Gastroesophageal sphincter (tissue), 4 donors: ENCODE measurements around the gene RTN1. TPM values are rescaled to one million over a fixed set of nuclear protein-coding genes. Genes with fewer than 3 reads are reported as not detected.

Source experiments
- ATAC-seq: fragments of 150-250 bp; one replicate; pipeline ENCODE4 v1.9.1; 2016; ENCODE audit warnings: mild to moderate bottlenecking, moderate library complexity
- H3K27ac ChIP-seq, 4 donors: fragments of 200-600 bp; sonication (generic) in 3 of 4; 1 replicate in 3 of 4; 2 replicates in 1 of 4; pipeline ENCODE4 v1.5.1; 2016 to 2019
- H3K27me3 ChIP-seq: fragments of 200-600 bp; sonication (generic); one replicate; pipeline ENCODE4 v1.5.1; 2019
- H3K36me3 ChIP-seq, 2 donors: fragments of 200-600 bp; sonication (generic); one replicate each; pipeline ENCODE4 v1.5.1; 2019; ENCODE audit warnings: control low read depth in 1 of 2
- H3K4me1 ChIP-seq, 3 donors: fragments of 200-600 bp; sonication (generic); 1 replicate in 2 of 3; 2 replicates in 1 of 3; pipeline ENCODE4 v1.5.1; 2016 to 2019; ENCODE audit warnings: control low read depth in 2 of 3
- H3K4me3 ChIP-seq, 2 donors: fragments of 200-600 bp; sonication (generic); one replicate each; pipeline ENCODE4 v1.5.1; 2019; ENCODE audit warnings: mild to moderate bottlenecking in 1 of 2, moderate library complexity in 1 of 2
- H3K9me3 ChIP-seq, 3 donors: fragments of 200-600 bp; sonication (generic); one replicate each; pipeline ENCODE4 v1.5.1; 2017 to 2019; ENCODE audit warnings: control low read depth in 2 of 3
- EP300 ChIP-seq: sonication (generic); formaldehyde crosslinking; IDR thresholded peaks from one replicate; pipeline ENCODE4 v1.6.1; 2017; ENCODE audit warnings: antibody characterized with exemption, mild to moderate bottlenecking
- POLR2A ChIP-seq, 2 donors: fragments of 450-650 bp; IDR thresholded peaks; one replicate each; pipeline ENCODE4 v1.6.1; 2017; ENCODE audit warnings: antibody characterized with exemption in 2 of 2, mild to moderate bottlenecking in 2 of 2, moderate library complexity in 1 of 2
- POLR2AphosphoS5 ChIP-seq: sonication (generic); formaldehyde crosslinking; IDR thresholded peaks from one replicate; pipeline ENCODE4 v1.6.1; 2017; ENCODE audit warnings: antibody characterized with exemption
- WGBS, 2 donors: methylation state at CpG; one replicate each; pipeline ENCODE4 v1.1.5; 2018; ENCODE audit warnings: low coverage in 1 of 2; 5-methylcytosine and 5-hydroxymethylcytosine counted together
- total RNA-seq, 4 donors: library from RNA; depleted of rRNA; stranded (reverse); fragments of >200 nt; gene quantifications; one replicate each; pipeline ENCODE4 v1.1.0, GENCODE V29; 2016
- TF ChIP-seq, protein P1 (sequence below), 4 experiments: fragments of 200-600 bp in 2 of 4; fragments of 450-650 bp in 2 of 4; sonication (generic) in 1 of 4; IDR thresholded peaks; one replicate each; pipeline ENCODE4 v1.5.1; 2017 to 2019; ENCODE audit warnings: antibody characterized with exemption in 4 of 4, mild to moderate bottlenecking in 2 of 4, moderate library complexity in 2 of 4

The RTN1 gene
- total RNA-seq, 4 donors from 2014 or later = 1.4 to 6.9 (median 6.5) TPM

DNA sequence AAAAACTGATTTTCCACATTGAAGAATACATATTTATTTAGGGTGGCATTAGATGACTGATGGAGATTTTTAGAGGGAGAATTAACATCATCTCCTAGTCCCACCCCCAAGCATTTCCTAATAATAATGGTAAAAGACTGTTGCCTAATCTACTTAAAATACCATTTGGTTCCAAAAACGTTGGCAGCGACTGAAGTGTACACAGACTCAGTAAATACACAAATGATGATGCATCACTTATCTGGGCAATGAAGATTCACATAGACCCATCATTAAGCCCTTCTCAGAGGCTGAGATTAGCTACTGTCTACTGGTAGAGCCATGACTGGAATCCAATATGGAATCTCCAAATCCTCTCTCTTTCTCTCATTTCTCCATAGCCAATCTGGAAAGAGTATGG is 18.2 kb downstream of the RTN1 start:
- WGBS, 2 donors = 69 to 74% methylated on average over 2 of the region's 2 CpGs
- ATAC-seq = no peak
- no peak for TF ChIP-seq POLR2A (IDR thresholded peaks at IDR 0.05)
- TF ChIP-seq, protein P1, sequence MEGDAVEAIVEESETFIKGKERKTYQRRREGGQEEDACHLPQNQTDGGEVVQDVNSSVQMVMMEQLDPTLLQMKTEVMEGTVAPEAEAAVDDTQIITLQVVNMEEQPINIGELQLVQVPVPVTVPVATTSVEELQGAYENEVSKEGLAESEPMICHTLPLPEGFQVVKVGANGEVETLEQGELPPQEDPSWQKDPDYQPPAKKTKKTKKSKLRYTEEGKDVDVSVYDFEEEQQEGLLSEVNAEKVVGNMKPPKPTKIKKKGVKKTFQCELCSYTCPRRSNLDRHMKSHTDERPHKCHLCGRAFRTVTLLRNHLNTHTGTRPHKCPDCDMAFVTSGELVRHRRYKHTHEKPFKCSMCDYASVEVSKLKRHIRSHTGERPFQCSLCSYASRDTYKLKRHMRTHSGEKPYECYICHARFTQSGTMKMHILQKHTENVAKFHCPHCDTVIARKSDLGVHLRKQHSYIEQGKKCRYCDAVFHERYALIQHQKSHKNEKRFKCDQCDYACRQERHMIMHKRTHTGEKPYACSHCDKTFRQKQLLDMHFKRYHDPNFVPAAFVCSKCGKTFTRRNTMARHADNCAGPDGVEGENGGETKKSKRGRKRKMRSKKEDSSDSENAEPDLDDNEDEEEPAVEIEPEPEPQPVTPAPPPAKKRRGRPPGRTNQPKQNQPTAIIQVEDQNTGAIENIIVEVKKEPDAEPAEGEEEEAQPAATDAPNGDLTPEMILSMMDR (IDR thresholded peaks at IDR 0.05) = no peak
- TF ChIP-seq EP300 = no peak
- Histone ChIP-seq H3K4me3 (no peak overlapping the region), H3K36me3 (no peaks in the 10 kb centered on the region), H3K9me3 (peaks cover 0 to 14% (median 0%) of the 10 kb centered on the region in 3 donors), H3K27ac (no peak overlapping the region), H3K4me1 (no peaks in the 10 kb centered on the region), H3K27me3 (no peaks in the 10 kb centered on the region)

DNA sequence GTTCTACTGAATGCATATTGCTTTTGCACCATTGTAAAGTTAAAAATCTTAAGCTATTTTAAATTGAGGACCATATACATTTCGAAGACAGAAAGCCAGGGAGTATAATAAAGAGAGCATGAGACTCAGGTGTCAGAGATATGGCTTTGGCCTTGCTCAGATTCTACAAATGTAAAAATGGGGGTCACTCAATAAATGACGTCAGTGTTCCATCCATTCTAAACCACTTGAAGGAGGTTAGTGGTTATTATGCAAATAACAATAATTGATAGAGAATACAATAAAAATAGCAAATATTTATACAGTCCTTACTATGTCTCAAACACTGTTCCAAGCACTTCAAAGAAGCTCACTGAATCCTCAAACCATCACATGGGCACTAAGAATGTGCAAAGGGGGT is 20.1 kb downstream of the RTN1 start:
- no peaks in the 10 kb centered on the region for H3K36me3 ChIP-seq
- peaks cover 0 to 1% (median 0%) of the 10 kb centered on the region in 3 donors for H3K9me3 ChIP-seq
- H3K27me3 ChIP-seq = no peaks in the 10 kb centered on the region
- 71 to 75% methylated on average over 1 to 2 of the region's 2 CpGs for WGBS, 2 donors
- no peaks in the 10 kb centered on the region for H3K4me1 ChIP-seq
- TF ChIP-seq, protein P1 (IDR thresholded peaks at IDR 0.05) = no peak
- TF ChIP-seq POLR2AphosphoS5 (no peak), EP300 (no peak), POLR2A (IDR thresholded peaks at IDR 0.05) (no peak)
- no peak overlapping the region for H3K4me3 ChIP-seq
- no peak for ATAC-seq
- no peak overlapping the region for H3K27ac ChIP-seq

DNA sequence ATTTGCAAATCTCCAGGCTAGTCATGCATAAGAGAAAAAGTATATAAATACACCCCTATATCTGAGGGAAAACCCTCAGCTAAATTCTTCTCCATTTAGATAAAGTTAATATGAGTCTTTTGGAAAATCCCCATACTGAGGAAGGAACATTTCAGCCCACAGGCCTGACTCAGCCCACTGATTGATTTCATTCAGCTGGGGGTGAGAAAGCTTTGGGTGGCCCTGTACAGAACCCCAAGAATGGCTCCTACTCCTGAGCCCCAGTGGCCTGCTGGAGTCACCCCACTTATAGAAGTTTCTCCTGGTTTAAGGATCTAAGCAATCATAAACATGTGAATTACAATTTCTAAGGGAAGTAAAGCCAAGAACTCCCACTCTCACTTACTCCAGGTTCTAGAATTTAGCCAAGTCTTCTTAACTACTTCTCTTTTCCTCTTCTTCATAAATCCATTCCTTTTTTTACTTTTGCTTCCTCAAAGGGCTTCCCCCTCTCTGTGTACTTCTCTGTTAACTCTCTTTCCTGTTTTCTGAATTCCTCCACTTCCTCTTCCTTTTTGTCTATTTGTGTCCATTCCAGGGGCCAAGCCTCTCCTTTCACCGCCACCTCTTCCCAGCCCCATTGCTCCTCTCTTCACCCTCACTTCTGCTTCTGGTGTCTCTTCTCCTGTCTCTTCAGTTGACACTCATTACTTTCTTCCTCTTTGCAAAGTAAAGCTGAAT is 21.0 kb downstream of the RTN1 start:
- Histone ChIP-seq H3K4me3 (no peak overlapping the region), H3K36me3 (no peaks in the 10 kb centered on the region), H3K4me1 (no peaks in the 10 kb centered on the region), H3K27ac (no peak overlapping the region), H3K9me3 (no peaks in the 10 kb centered on the region), H3K27me3 (no peaks in the 10 kb centered on the region)
- peak; percentile 62 for ATAC-seq
- WGBS, 2 donors = 64 to 77% methylated on average over 1 of the region's 1 CpG
- no peak for TF ChIP-seq EP300
- TF ChIP-seq POLR2A (IDR thresholded peaks at IDR 0.05) = no peak
- no peak for TF ChIP-seq POLR2AphosphoS5
- TF ChIP-seq, protein P1 (IDR thresholded peaks at IDR 0.05) = no peak

DNA sequence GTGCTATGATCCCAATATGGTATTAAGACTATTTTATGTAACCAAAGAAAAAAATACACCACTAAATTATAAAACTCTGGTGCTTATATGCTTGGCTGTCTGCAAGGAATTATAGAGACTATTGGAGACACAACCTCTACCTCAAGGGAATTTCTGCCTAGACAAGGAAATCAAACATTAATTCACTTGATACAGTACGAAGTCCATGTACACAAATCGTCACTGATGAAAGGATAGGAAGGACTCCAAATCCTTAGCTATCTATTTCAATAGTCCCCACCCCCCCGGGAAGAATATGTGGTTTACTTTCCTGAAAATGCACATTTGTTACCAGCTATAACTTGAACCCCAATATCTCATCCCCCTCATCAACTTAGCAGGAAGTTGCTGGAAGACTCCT is 21.9 kb downstream of the RTN1 start:
- Histone ChIP-seq H3K36me3 (no peaks in the 10 kb centered on the region), H3K9me3 (no peaks in the 10 kb centered on the region), H3K4me1 (no peaks in the 10 kb centered on the region), H3K27ac (no peak overlapping the region), H3K4me3 (no peak overlapping the region), H3K27me3 (no peaks in the 10 kb centered on the region)
- ATAC-seq = no peak
- WGBS, 2 donors = 81 to 89% methylated on average over 3 of the region's 3 CpGs
- TF ChIP-seq POLR2AphosphoS5 = no peak
- TF ChIP-seq, protein P1 (IDR thresholded peaks at IDR 0.05) = no peak

DNA sequence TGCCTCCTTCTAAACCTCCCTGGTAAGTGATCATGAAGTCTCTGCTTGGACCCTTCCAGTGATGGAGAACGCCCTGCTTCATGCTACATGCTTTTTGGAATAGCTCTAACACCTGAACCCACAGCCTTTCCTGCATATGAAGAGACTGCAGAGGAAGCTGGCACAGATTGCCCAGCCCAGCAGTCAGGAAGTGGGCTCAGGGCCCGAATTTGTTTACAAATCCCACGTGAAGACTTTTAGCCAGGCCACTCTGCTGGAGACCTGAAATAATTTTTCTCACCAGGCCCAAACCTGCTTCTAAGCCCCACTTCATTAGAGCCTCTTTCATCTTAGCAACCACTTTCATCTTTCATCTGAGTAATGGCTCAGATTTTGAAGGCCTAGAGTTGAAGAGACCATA is 22.9 kb downstream of the RTN1 start:
- Histone ChIP-seq H3K4me1 (no peaks in the 10 kb centered on the region), H3K27me3 (no peaks in the 10 kb centered on the region), H3K4me3 (no peak overlapping the region), H3K27ac (no peak overlapping the region), H3K9me3 (no peaks in the 10 kb centered on the region), H3K36me3 (no peaks in the 10 kb centered on the region)
- ATAC-seq = no peak
- TF ChIP-seq POLR2A (IDR thresholded peaks at IDR 0.05) (no peak), EP300 (no peak), POLR2AphosphoS5 (no peak)
- TF ChIP-seq, protein P1 (IDR thresholded peaks at IDR 0.05) = no peak
- WGBS, 2 donors = 17 to 40% methylated on average over 1 to 3 of the region's 3 CpGs
